ENCODE data around the gene ZNF407.

Gene ZNF407

DNA sequence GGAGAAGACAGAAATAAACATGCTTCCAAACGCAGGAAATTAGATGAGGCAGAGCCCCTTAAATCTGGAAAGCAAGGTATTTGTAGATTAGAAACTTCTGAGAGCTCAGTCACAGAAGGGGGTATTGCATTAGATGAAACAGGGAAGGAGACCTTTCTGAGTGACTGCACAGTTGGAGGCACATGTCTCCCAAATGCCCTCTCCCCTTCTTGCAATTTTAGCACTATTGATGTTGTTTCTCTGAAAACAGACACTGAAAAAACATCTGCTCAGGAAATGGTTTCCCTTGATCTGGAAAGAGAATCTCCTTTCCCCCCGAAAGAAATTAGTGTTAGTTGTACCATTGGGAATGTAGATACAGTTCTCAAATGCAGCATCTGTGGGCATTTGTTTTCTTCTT, 33.5 kb downstream of the ZNF407 start:
- no peak for DNase-seq (ENCODE audit: low read depth in 2 of 2)

DNA sequence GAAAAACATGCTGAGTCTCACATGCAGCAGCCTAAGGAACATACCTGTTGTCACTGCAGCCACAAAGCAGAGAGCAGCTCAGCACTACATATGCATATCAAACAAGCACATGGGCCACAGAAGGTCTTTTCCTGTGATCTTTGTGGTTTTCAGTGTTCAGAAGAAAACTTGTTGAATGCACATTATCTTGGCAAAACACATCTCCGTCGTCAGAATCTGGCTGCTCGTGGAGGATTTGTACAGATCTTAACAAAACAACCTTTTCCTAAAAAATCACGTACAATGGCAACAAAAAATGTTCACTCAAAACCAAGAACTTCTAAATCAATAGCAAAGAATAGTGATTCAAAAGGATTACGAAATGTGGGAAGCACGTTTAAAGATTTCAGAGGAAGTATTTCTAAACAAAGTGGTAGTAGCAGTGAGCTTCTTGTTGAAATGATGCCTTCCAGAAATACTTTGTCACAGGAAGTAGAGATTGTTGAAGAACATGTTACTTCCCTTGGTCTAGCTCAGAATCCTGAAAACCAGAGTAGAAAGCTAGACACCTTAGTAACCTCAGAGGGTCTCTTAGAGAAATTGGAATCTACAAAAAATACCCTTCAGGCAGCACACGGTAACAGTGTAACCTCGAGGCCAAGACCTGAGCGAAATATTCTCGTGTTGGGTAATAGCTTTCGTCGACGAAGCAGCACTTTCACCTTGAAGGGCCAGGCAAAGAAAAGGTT, 34.1 kb downstream of the ZNF407 start:
- DNase-seq (ENCODE audit: low read depth in 2 of 2), result peak; percentile 65 to 67

GRCh38 chr18:74632351-74632679, 34.6 kb downstream of the ZNF407 start:
- DNase-seq (ENCODE audit: low read depth in 2 of 2), result no peak

DNA sequence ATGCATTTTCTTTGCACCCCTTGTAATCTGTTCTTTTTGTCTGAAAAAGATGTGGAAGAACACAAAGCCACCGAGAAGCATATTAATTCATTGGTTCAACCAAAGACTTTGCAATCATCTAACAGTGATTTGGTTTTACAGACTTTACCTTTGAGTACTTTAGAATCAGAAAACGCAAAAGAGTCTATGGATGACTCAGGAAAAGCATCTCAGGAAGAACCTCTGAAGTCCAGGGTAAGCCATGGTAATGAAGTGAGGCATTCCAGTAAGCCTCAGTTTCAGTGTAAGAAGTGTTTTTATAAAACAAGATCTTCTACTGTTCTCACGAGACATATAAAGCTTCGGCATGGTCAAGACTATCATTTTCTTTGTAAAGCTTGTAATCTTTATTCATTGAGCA, 35.2 kb downstream of the ZNF407 start:
- no peak for DNase-seq (ENCODE audit: low read depth in 2 of 2)

DNA sequence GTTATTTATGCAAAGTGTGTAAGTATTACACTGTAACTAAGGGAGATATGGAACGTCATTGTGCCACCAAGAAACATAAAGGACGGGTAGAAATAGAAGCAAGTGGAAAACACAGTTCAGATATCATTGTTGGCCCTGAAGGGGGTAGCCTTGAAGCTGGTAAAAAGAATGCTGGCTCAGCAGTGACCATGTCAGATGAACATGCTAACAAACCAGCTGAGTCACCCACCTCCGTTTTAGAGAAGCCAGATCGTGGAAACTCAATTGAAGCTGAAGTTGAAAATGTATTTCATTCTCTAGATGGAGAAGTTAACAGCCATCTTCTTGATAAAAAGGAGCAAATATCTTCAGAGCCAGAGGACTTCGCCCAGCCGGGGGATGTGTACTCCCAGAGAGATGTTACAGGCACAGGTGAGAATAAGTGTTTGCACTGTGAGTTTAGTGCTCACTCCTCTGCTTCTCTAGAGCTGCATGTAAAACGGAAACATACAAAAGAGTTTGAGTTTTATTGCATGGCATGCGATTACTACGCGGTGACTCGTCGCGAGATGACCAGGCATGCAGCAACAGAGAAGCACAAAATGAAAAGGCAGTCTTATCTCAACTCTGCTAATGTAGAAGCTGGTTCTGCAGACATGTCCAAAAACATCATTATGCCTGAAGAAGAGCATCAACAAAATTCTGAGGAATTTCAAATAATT, 36.1 kb downstream of the ZNF407 start:
- DNase-seq (ENCODE audit: low read depth in 2 of 2), result no peak

DNA sequence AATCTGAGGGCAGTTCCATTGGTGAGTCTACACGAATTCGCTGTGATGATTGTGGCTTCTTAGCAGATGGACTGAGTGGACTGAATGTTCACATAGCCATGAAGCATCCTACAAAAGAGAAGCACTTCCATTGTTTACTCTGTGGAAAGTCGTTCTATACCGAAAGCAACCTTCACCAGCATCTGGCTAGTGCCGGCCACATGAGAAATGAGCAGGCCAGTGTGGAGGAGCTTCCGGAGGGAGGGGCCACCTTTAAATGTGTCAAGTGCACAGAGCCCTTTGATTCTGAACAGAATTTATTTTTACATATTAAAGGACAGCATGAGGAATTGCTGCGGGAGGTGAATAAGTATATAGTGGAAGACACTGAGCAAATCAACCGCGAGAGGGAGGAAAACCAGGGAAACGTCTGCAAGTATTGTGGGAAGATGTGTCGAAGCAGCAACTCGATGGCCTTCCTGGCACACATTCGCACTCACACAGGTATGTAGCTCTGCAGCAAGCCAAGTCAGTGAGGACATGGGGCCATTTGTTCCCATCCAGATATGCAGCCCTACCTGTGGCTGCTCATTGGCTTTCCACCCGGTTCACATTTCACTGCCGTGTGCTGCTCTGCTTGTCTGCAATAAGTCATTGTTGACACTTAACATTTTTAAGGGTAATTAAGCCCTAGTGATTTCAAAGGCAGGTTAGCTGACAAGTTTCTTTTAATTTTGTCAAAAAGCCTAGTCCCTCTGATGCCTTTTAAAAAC, 37.7 kb downstream of the ZNF407 start:
- DNase-seq (ENCODE audit: low read depth in 2 of 2), result no peak

DNA sequence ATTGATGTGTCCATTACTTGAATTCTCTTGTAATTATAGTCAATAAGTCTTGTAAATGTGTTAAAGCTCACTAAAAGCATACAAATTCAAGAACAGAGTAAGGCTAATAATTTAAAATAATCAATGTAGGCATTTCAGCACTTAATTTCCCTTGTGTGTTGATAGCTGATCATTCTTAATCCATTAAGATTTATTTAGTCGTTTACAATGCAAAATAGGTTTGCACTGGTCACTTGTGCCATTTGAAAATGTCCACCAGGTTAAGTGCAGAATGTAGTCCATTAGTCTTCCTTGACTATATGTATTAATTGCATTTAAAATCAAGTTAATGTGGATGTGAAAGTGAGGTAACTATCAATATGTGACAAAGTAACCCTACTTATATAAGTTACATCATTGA, 39.4 kb downstream of the ZNF407 start:
- no peak for DNase-seq (ENCODE audit: low read depth in 2 of 2)

- DNase-seq (ENCODE audit: low read depth in 2 of 2), result no peak
Observed at GRCh38 chr18:74638210-74638609, 40.5 kb downstream of the ZNF407 start.

DNA sequence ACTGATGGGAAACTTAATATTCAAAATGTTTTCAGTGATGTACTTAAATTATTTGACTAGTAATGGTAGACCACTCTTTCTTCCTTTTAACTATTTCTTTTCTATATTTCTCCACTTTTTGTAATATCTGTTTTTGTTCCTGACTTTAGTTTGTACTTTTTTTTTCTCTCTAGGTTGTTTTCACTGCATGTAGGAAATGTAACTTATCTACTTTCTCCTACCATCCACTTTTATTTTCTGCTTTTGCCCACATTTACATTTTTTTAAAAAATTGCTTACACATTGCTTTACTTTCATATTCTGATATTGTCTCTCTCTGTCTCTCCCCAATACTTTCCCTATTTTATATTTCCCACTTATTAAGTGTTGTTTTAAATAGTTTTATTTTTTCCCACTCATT, 47.0 kb downstream of the ZNF407 start:
- no peak for DNase-seq (ENCODE audit: low read depth in 2 of 2)

- DNase-seq (ENCODE audit: low read depth in 2 of 2), result peak; percentile 45 to 55
Observed at GRCh38 chr18:74645679-74646078, 48.0 kb downstream of the ZNF407 start.

- no peak for DNase-seq (ENCODE audit: low read depth in 2 of 2)
Observed at GRCh38 chr18:74651327-74652128, 53.9 kb downstream of the ZNF407 start.

- DNase-seq (ENCODE audit: low read depth in 2 of 2), result peak; percentile 15 to 17
Observed at GRCh38 chr18:74652392-74652988, 54.8 kb downstream of the ZNF407 start.

DNA sequence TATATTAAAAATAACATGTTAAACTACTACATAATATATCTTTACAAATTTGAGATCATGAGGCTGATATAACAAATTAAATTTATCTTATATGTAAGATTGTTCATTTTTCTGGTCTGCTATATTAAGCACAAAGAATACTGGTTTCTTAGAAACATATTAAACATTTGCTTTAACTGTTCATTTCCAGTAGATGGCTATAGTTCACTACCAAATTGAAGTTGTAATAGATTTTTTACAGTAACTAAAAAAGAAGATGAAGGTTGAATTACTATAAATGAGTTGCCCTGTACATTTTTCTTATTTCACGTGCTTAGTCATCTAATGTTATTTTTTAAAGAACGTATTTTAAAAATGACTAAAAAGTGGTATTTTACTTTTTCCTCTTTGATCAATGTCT, 57.0 kb downstream of the ZNF407 start:
- peak; percentile 17 to 32 for DNase-seq (ENCODE audit: low read depth in 2 of 2)

GRCh38 chr18:74661008-74661407, 63.3 kb downstream of the ZNF407 start:
- DNase-seq (ENCODE audit: low read depth in 2 of 2), result no peak

- no peak for DNase-seq (ENCODE audit: low read depth in 2 of 2)
Observed at GRCh38 chr18:74661691-74662090, 64.0 kb downstream of the ZNF407 start.

DNA sequence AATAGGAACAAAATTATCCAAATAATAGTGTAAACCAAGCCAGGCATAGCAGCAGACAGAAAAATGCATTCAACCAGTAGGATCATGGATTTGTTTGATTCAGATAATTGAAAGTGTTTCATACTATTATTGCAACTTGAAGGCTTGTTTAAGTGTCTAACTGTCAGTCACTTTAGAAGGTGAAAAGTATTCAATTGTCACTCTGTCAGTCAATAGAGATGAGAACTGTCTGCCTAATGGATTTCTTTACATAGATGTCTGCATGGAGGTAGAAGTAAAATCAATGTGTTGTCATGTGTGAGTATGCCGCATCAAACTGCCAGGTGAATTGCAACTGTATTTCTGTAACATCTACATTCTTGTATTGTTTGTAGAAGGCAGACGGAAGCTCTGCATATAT, 65.0 kb downstream of the ZNF407 start:
- no peak for DNase-seq (ENCODE audit: low read depth in 2 of 2)

- DNase-seq (ENCODE audit: low read depth in 2 of 2), result no peak
Observed at GRCh38 chr18:74665346-74665745, 67.7 kb downstream of the ZNF407 start.

- DNase-seq (ENCODE audit: low read depth in 2 of 2), result no peak
Observed at GRCh38 chr18:74665905-74666304, 68.2 kb downstream of the ZNF407 start.

- DNase-seq (ENCODE audit: low read depth in 2 of 2), result no peak
Observed at GRCh38 chr18:74669136-74669798, 71.6 kb downstream of the ZNF407 start.

DNA sequence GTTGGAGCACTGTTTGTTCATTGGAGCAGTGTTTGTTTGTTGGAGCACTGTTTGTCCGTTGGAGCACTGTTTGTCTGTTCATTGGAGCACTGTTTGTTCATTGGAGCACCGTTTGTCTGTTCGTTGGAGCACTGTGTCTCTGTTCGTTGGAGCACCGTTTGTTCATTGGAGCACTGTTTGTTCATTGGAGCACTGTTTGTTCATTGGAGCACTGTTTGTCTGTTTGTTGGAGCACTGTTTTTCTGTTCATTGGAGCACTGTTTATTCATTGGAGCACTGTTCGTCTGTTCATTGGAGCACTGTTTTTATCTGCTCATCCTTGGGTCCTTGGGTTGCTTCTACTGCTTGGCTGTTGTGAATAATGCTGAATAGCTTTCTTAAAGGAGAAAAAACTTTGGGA, 74.7 kb downstream of the ZNF407 start:
- no peak for DNase-seq (ENCODE audit: low read depth in 2 of 2)

- no peak for DNase-seq (ENCODE audit: low read depth in 2 of 2)
Observed at GRCh38 chr18:74674487-74674886, 76.8 kb downstream of the ZNF407 start.

Data from fibroblast of skin of left quadriceps (primary cell).